Activated CD8-positive, alpha-beta memory T cell treated with anti-CD3 and anti-CD28 coated beads for 48 hours (primary cell): ENCODE measurements around the gene DPH7.
A peak's percentile ranks its signal among the peaks of the same experiment; 100 is the strongest.
"Not testable (repeated sequence)": the region's sequence is repeated elsewhere in the genome, so short reads cannot be mapped to it uniquely, and the experiment has no call there.

Experiments used
- DNase-seq, 3 experiments: peaks; one replicate each; pipeline ENCODE4 v3.0.0-alpha.2; 2020; ENCODE audit warnings: low read depth in 2 of 3, low spot score in 2 of 3

The DPH7 gene

GRCh38 chr9:137578518-137579258 is at the start of gene DPH7:
DPH7 (minus strand) TSS chr9:137578925; CDS start chr9:137578777, 148 bp downstream.
- peak; percentile 90 to 95 (median 90) for DNase-seq

- not testable (repeated sequence) for DNase-seq
These were observed 48.7 kb upstream of the DPH7 start for GRCh38 chr9:137627406-137627805.

- no peak for DNase-seq
These were observed 47.7 kb upstream of the DPH7 start for GRCh38 chr9:137626464-137626863.

GRCh38 chr9:137622211-137622610 is 43.5 kb upstream of the DPH7 start:
- DNase-seq = not testable (repeated sequence)

- DNase-seq = no peak
These were observed 42.5 kb upstream of the DPH7 start for GRCh38 chr9:137621131-137621757.

GRCh38 chr9:137620581-137620980 is 41.9 kb upstream of the DPH7 start:
- DNase-seq = no peak

- DNase-seq = no peak
These were observed 41.3 kb upstream of the DPH7 start for GRCh38 chr9:137620048-137620405.

- DNase-seq = no peak
These were observed 40.7 kb upstream of the DPH7 start for GRCh38 chr9:137619240-137620047.

- peak; percentile 68 to 86 (median 85) for DNase-seq
These were observed 39.7 kb upstream of the DPH7 start, which contains the start of gene EHMT1 for GRCh38 chr9:137618105-137619067. EHMT1 (plus strand) TSS chr9:137619005; CDS start chr9:137619029, 24 bp downstream.

- no peak for DNase-seq
These were observed 36.7 kb upstream of the DPH7 start for GRCh38 chr9:137615387-137615871.

- no peak for DNase-seq
These were observed 36.1 kb upstream of the DPH7 start for GRCh38 chr9:137614631-137615386.

GRCh38 chr9:137613738-137614523 is 35.2 kb upstream of the DPH7 start:
- DNase-seq = no peak

- no peak for DNase-seq
These were observed 34.5 kb upstream of the DPH7 start for GRCh38 chr9:137613259-137613658.

GRCh38 chr9:137612741-137613142 is 34.0 kb upstream of the DPH7 start:
- no peak for DNase-seq

- DNase-seq = no peak
These were observed 33.2 kb upstream of the DPH7 start for GRCh38 chr9:137611623-137612609.

GRCh38 chr9:137610944-137611343 is 32.2 kb upstream of the DPH7 start:
- DNase-seq = no peak

- no peak for DNase-seq
These were observed 28.6 kb upstream of the DPH7 start for GRCh38 chr9:137607141-137607857.
